Suppressor macrophage (primary cell): Measurements from ENCODE around the gene CBX2.
"Not testable (repeated sequence)": the region's sequence is repeated elsewhere in the genome, so short reads cannot be mapped to it uniquely, and the experiment has no call there.

Experiments used
- DNase-seq, 4 experiments: peaks; one replicate each; pipeline ENCODE4 v3.0.0-alpha.2; 2020 to 2022

The CBX2 gene

GRCh38 chr17:79772726-79773125 lies 5.2 kb upstream of the CBX2 start:
- DNase-seq = not testable (repeated sequence)

- DNase-seq = no peak
Observed at GRCh38 chr17:79774561-79774975, 3.4 kb upstream of the CBX2 start.

GRCh38 chr17:79775632-79776031 lies 2.3 kb upstream of the CBX2 start:
- DNase-seq = no peak

- no peak for DNase-seq
Observed at GRCh38 chr17:79776376-79777119, 1.4 kb upstream of the CBX2 start.

GRCh38 chr17:79777120-79777893 lies 641 bp upstream of the CBX2 start:
- DNase-seq = peak; percentile 40 to 76 (median 58)

- peak in 1 of 4 experiments; percentile 13 for DNase-seq
Observed at GRCh38 chr17:79778504-79779083, 646 bp downstream of the CBX2 start.

GRCh38 chr17:79779084-79779529 lies 1.2 kb downstream of the CBX2 start:
- DNase-seq = no peak

GRCh38 chr17:79779661-79780365 lies 1.9 kb downstream of the CBX2 start:
- DNase-seq = no peak

- DNase-seq = no peak
Observed at GRCh38 chr17:79781012-79781650, 3.2 kb downstream of the CBX2 start.

GRCh38 chr17:79781736-79782575 lies 4.0 kb downstream of the CBX2 start:
- no peak for DNase-seq

- DNase-seq = no peak
Observed at GRCh38 chr17:79783891-79784290, 5.9 kb downstream of the CBX2 start.

GRCh38 chr17:79784353-79785016 lies 6.5 kb downstream of the CBX2 start:
- no peak for DNase-seq

- no peak for DNase-seq
Observed at GRCh38 chr17:79785017-79785899, 7.3 kb downstream of the CBX2 start.

GRCh38 chr17:79785900-79786810 lies 8.2 kb downstream of the CBX2 start:
- no peak for DNase-seq

- DNase-seq = no peak
Observed at GRCh38 chr17:79786930-79787643, 9.1 kb downstream of the CBX2 start.

- no peak for DNase-seq
Observed at GRCh38 chr17:79788455-79788854, 10.5 kb downstream of the CBX2 start.

- peak in 1 of 4 experiments; percentile 13 for DNase-seq
Observed at GRCh38 chr17:79788989-79789942, 11.3 kb downstream of the CBX2 start.
